ENCODE results near the gene PCYT2. TPM values are rescaled to one million over a fixed set of nuclear protein-coding genes. Genes with fewer than 3 reads are reported as not detected.
A peak's percentile ranks its signal among the peaks of the same experiment; 100 is the strongest.

Gene PCYT2
- polyA plus RNA-seq, 1 donor = 11.5 TPM

DNA sequence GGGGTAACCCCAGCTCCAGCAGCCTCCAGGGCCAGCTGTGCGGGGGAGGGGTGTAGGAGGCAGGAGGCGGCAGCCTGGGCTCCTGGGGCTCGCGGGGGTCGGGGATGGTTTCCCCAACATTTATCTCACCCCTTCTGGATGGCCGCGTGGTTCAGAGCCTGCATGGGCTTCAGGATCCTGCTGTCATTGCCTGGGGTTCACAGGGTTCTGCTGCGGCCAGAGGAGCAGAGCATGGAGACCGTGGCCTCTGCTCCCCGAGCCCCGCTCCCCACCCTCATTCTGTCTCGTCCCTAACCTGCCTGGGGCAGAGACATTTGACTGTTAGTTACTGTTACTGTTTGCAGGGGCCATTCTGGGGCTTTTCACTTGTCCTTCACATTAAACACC is 31.0 kb upstream of the PCYT2 start:
- DNase-seq = no peak

DNA sequence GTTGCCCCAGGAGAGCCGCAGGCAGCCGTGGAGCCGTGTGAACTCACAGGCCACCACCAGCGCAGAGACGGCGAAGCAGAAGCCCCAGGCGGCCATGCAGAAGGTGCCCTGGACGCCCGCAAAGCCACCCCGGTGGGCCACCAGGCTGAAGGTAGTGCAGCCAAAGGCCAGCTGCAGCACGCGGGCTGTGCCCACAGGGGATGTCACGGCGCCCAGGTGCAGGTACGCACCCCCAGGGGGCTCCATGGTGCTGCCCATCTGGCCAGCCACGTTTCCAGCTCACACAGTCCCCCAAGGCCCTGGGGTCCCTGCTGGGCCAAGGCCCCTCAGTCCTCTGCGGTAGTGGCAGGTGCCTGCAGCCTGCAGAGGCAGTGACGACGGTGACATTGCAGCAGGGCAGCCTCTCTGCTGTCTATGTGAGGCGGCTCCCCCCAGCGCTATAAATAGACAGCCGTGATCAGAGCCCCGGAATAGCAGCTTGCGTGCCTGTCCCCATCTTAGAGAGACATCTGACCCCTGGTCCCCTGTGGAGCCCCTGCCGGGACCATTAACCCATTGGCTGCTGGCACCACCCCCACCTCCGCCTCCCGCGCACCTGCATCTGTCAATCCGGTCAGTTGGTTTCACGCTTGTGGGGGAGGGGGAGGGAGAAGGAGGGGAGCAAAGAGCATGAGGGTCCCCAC is 30.4 kb upstream of the PCYT2 start:
- DNase-seq = no peak

DNA sequence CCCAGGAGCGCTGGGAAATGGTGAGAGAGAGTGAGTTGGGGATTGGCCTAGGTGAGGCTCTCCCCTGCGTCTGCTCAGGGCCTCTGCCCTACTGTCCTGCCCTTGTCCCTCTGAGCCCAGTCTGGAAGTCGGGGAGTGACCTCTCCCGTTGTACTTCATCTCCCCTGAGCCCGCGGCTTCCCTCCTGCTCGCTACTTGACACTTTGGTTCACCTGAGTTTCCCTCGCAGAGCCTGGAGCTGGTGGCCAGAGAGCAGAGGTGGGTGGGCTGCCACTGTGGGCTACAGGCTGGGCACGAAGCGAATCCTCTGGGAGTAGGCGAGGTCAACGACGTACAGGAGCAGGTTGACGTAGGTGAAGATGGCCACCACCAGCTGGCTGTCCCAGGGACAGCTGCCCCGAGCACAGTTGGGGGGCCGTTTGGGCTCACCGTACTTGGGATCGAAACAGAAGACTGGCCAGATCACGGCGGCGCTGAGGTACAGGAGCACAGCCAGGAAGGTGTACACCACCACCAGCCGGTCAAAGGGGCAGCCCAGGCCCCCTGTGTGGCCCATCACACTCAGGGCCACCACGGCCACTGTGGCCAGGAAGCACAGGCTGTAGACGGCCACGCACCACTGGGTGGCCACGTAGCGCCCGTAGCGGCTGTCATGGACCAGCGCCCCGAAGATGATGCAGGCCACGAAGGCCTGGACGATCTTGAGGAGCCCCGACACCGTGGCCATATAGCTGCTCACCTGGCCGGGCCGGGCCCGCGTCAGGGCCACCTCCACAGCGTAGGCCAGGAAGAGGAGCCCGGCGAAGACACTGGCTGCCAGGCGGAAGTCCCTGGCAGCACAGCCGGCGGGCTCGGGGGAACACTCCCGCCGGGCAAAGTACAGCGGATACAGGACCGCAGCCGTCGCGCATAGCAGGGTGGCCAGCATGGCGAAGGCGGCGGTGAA is 29.6 kb upstream of the PCYT2 start:
- no peak for DNase-seq

DNA sequence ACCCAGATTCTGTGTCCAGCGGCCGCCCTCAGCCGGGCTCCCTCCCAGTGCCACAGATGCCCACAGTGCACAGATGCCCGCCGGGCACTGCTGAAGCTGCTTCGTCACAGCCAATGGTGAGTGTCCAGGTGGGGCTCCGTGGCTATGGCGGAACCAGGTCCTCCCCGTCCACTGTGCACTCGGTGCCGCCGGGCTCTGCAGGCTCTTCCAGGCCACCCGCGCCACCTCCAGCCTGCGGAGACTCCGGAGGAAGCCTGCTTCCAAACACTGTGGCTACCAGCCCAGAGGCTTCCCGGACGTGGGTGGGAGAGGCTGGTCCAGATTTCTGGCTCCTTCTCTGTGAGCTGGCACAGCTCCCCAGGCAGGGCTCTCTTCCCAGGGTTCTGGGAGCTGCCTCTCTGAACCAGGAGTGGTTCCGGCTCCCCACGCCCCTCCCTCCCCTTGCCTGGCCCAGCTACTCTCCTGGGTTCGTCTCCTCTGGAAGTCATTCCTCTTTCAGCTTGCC is 28.7 kb upstream of the PCYT2 start:
- no peak for DNase-seq

DNA sequence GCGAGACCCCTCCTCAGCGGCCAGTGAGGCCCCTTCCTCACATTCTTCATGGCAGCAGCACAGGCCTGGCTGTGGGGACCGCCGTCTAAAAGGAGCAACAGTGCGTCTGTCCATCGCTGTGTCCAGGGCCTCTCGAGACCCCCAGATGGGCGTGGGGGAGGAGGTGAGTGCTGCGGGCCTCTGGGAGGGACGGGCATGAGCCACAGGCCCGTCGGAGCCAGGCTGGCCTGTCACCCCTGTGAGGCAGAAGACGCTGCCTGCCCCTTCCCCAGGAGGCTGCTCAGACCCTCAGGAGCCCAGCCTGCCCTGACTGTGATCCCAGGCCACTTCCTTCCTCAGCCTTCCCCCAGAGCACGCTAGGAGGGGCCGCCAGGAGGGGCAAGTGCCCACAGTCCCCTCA is 28.0 kb upstream of the PCYT2 start:
- no peak for DNase-seq

GRCh38 chr17:81935709-81936084 is 24.5 kb upstream of the PCYT2 start:
- no peak for DNase-seq

- no peak for DNase-seq
Observed at GRCh38 chr17:81934850-81935708, 23.9 kb upstream of the PCYT2 start.

- DNase-seq = no peak
Observed at GRCh38 chr17:81934098-81934757, 23.0 kb upstream of the PCYT2 start.

- no peak for DNase-seq
Observed at GRCh38 chr17:81933178-81933699, 22.0 kb upstream of the PCYT2 start.

- DNase-seq = no peak
Observed at GRCh38 chr17:81932333-81932983, 21.3 kb upstream of the PCYT2 start.

DNA sequence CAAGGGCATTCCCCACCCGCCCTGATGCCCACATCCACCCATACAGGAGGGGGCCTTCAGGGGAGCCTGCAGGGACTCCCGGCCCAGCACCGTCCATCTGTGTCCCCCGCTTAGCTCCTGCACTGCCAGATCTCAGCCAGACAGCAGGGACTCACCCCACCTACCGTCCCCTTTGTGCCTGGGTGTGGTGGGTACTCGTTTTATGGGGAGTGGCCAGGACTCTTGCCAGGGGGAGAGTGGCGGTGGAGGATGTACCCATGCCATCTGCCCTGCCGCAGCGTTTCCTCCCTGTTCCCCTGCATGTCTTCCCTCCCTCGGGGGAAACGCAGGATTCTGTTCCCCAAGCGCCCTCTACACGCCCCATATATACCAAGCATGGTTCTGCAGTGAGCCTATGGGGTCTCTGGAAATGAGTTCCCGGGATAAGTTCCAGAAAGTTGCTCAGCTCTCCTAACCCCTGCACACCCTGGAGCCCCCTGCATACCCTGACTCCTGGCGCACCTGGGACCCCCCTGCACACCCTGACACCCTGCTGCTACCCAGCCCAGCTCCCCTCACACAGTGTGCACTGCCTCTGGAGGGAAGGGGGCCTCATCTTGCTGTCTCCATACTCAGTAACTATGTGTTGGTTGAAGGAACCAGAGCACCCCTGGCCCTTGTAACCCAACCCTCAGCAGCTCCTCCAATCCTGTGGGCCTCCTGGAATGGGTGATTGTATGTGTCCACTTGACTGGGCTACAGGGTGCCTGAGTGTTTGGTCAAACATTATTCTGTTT is 20.5 kb upstream of the PCYT2 start:
- DNase-seq = no peak

- DNase-seq = no peak
Observed at GRCh38 chr17:81931189-81931556, 20.0 kb upstream of the PCYT2 start.

DNA sequence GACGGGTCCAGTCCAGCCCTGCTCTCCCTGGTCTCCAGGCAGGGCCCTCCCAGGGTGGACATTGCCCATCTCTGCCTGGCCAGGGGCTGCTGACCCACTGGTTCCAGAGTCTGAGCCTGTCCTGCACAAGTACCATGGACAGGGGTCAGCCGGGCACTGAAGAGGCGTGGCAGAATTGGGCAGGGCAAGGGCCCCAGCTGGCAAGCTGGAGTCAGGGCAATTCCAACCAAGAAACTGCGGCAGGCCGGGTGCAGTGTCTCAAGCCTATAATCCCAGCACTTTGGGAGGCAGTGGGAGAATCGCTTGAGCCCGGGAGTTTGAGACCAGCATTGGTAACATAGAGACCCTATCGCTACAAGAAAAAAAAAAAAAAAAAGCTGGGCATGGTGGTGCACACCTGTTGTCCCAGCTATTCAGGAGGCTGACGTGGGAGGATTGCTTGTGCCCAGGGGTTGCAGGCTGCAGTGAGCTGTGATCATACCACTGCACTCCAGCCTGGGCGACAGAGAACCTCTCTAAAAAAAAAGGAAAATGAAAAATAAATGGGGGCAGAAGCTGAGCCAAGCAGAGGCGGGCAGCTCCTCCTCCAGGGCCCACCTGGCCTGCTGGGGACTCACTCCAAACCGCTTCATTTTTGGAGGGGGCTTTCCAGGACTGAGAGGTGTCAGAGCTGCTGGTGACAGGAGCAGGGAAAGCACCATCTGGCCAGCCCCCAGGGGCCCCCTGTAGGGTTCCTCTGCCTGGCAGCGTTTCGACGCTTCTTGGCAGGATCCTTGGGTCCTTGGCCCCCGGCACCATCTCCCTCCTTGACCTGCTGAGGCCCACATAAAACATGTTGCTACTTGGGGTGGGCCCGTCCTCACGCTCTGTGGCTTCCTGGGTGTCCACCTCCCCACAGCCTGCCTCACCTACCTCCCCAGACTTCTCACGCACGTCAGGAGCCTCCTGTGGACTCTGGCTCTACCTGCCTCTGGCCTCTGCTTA is 19.2 kb upstream of the PCYT2 start:
- DNase-seq = no peak

DNA sequence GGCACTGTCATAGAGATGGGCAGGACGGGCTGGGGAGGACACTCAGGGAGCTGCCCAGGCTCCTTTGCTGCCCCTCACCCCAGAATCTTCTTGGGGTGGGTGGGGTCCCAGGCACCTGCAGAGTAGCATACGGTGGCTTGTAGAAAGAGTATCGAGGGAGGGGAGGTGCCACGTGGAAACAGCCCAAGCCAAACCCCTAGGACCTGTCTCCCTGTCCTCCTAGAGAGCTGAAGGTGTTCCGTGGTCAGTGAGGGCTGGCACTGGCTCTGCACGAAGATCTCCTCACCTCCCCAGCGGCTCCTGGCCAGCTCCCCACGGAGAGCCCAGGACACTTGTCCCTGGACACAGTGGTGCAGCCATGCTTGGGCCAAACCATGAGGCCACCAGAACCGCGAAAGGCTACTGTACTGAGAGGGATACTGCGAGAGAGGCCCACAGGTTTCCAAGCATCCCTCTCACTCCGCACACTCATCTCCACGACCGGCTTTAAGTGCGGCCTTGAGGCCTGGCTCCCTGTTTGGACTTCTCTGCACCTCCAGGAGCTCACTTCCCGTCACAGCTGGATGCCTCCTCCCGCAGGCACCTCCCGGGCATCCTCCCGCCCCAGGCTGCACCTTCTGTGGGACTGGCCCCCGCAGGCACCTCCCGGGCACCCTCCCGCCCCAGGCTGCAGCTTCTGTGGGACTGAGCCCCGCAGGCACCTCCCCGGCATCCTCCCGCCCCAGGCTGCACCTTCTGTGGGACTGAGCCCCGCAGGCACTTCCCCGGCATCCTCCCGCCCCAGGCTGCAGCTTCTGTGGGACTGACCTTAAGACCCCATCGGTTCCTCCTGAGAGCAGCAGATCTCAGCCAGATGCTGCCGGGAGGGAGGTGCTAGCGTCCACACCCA is 18.3 kb upstream of the PCYT2 start:
- no peak for DNase-seq

GRCh38 chr17:81928544-81929252 is 17.5 kb upstream of the PCYT2 start:
- no peak for DNase-seq

DNA sequence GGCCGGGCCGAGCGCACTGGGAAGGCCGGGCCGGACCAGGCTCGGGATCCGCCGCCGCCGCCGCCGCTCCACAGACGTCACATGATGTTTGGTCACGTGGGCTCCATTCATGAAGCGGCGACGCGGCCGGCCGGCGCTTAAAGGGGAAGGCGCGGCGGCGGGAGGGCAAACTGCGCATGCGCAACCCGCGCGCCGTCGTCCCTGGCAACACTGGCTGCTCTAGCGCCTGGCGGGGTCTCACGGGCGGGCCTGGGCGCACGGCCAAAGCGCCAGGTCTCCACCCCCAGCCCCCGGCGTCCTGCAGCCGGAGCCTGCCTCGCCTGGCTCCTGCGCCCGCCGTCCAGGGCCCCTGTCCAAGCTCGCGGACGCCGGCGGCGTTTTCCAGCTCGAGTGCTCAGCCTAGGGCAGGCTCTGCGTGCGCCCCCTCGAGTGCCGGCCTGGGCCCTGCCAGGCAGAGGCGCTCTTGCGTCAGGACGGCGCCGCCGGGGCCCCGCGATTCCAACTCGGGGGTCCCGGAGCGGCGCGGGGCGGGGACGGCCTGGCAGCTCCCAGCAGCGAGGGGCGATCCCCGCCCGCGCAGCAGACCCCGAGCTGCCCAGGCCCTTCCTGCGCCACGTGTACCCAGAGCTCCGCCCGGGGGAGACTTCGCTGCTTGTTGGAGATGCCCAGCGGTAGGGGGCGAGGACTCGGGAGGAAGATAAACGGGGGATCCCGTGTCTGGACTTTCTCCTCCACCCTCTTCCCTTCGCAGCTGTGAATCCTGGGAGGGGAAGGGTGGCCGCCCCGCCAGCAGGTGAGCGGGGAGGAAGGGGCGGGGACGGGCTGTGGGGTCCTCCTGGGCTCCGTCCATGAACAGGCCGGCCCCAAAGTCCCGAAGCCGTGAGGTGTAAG is 16.7 kb upstream of the PCYT2 start, which contains the start of gene MAFG:
Gene MAFG, minus strand, starts transcription at position 83 of the 891 bp plus-strand sequence. CDS start 4,550 bp downstream, outside the sequence.
- DNase-seq = peak; percentile 97

All from hindlimb muscle (tissue), 1 donor.